Measurements from ENCODE around the gene FAM167B.
A peak's percentile ranks its signal among the peaks of the same experiment; 100 is the strongest.
"Not testable (repeated sequence)": the region's sequence is repeated elsewhere in the genome, so short reads cannot be mapped to it uniquely, and the experiment has no call there.

Gene FAM167B

GRCh38 chr1:32263236-32263593, 16.2 kb downstream of the FAM167B start:
- not testable (repeated sequence) for DNase-seq (ENCODE audit: low read depth in 2 of 2)

- DNase-seq (ENCODE audit: low read depth in 2 of 2): no peak
Observed at GRCh38 chr1:32263744-32264143, 16.7 kb downstream of the FAM167B start.

GRCh38 chr1:32265846-32266245, 18.8 kb downstream of the FAM167B start:
- no peak for DNase-seq (ENCODE audit: low read depth in 2 of 2)

GRCh38 chr1:32266921-32267591, 20.0 kb downstream of the FAM167B start:
- no peak for DNase-seq (ENCODE audit: low read depth in 2 of 2)

GRCh38 chr1:32269744-32270143, 22.7 kb downstream of the FAM167B start:
- no peak for DNase-seq (ENCODE audit: low read depth in 2 of 2)

- DNase-seq (ENCODE audit: low read depth in 2 of 2): no peak
Observed at GRCh38 chr1:32272557-32273390, 25.8 kb downstream of the FAM167B start.

GRCh38 chr1:32273391-32274208, 26.6 kb downstream of the FAM167B start:
- DNase-seq (ENCODE audit: low read depth in 2 of 2): peak; percentile 83 to 91

GRCh38 chr1:32274646-32275340, 27.8 kb downstream of the FAM167B start:
- no peak for DNase-seq (ENCODE audit: low read depth in 2 of 2)

GRCh38 chr1:32275424-32275823, 28.4 kb downstream of the FAM167B start:
- no peak for DNase-seq (ENCODE audit: low read depth in 2 of 2)

GRCh38 chr1:32276032-32276782, 29.2 kb downstream of the FAM167B start:
- DNase-seq (ENCODE audit: low read depth in 2 of 2): no peak

- not testable (repeated sequence) for DNase-seq (ENCODE audit: low read depth in 2 of 2)
Observed at GRCh38 chr1:32284777-32285176, 37.8 kb downstream of the FAM167B start.

GRCh38 chr1:32285658-32286057, 38.6 kb downstream of the FAM167B start:
- no peak for DNase-seq (ENCODE audit: low read depth in 2 of 2)

GRCh38 chr1:32286763-32287162, 39.7 kb downstream of the FAM167B start:
- DNase-seq (ENCODE audit: low read depth in 2 of 2): no peak

GRCh38 chr1:32289256-32289655, 42.2 kb downstream of the FAM167B start:
- DNase-seq (ENCODE audit: low read depth in 2 of 2): no peak

GRCh38 chr1:32291145-32291707, 44.2 kb downstream of the FAM167B start:
- DNase-seq (ENCODE audit: low read depth in 2 of 2): no peak

- peak; percentile 94 to 97 for DNase-seq (ENCODE audit: low read depth in 2 of 2)
Observed at GRCh38 chr1:32291708-32292538, 44.9 kb downstream of the FAM167B start, which contains the start of gene HDAC1. HDAC1 (plus strand) TSS chr1:32292083; CDS start chr1:32292170, 87 bp downstream.

GRCh38 chr1:32298211-32298610, 51.2 kb downstream of the FAM167B start:
- DNase-seq (ENCODE audit: low read depth in 2 of 2): not testable (repeated sequence)

Measured in stimulated activated CD8-positive, alpha-beta memory T cell treated with anti-CD3 and anti-CD28 coated beads, Interleukin-7, amount 100 ng/mL, for 4 hours (primary cell).